A673 (cell line): ENCODE results near the gene PLTP. TPM values are rescaled to one million over a fixed set of nuclear protein-coding genes. Genes with fewer than 3 reads are reported as not detected.
"Not testable (repeated sequence)": the region's sequence is repeated elsewhere in the genome, so short reads cannot be mapped to it uniquely, and the experiment has no call there.

Source experiments
- BruUV-seq: library from RNA; stranded (reverse); fragments of 400-500 nt; replicated peaks from 2 replicates; lab custom pipeline; 2021; lab: Mats Ljungman, UMichigan
- CTCF ChIA-PET: fragments of 300-600 bp; sonication (Branson Sonifier 250); formaldehyde crosslinking; loops from one replicate; lab custom pipeline; 2022; ENCODE audit warnings: antibody characterized with exemption; lab: Charles Lee
- POLR2A ChIA-PET: fragments of 300-600 bp; sonication (Branson Sonifier 250); formaldehyde crosslinking; loops from one replicate; lab custom pipeline; 2022; ENCODE audit warnings: antibody characterized with exemption; ENCODE audit not compliant: low non-redundant PET; lab: Charles Lee
- DNase-seq: peaks from one replicate; pipeline ENCODE4 v3.0.0-alpha.2; 2015; ENCODE audit warnings: low spot score
- H3K27ac ChIP-seq: fragments of 200-600 bp; sonication (generic); 2 replicates; pipeline ENCODE4 v1.5.1; 2016; ENCODE audit warnings: mixed run types, low read depth, mild to moderate bottlenecking, mixed read lengths, antibody characterized with exemption, low read length; ENCODE audit not compliant: poor library complexity, severe bottlenecking
- H3K27me3 ChIP-seq: fragments of 200-600 bp; sonication (generic); replicated peaks from 2 replicates; pipeline ENCODE4 v1.6.1; 2017; ENCODE audit warnings: mixed run types, low read depth, mild to moderate bottlenecking, mixed read lengths, antibody characterized with exemption, low read length; ENCODE audit not compliant: insufficient read depth, poor library complexity
- H3K36me3 ChIP-seq: fragments of 200-600 bp; sonication (generic); 2 replicates; pipeline ENCODE4 v1.6.1; 2016; ENCODE audit warnings: mixed run types, mild to moderate bottlenecking, mixed read lengths, antibody characterized with exemption, low read length; ENCODE audit not compliant: insufficient read depth, poor library complexity, severe bottlenecking
- H3K4me1 ChIP-seq: fragments of 200-600 bp; sonication (generic); 2 replicates; pipeline ENCODE4 v1.6.1; 2017; ENCODE audit warnings: mixed run types, mild to moderate bottlenecking, mixed read lengths, antibody characterized with exemption, low read length; ENCODE audit not compliant: insufficient read depth, poor library complexity, severe bottlenecking
- H3K4me3 ChIP-seq: fragments of 200-600 bp; sonication (generic); 2 replicates; pipeline ENCODE4 v1.5.1; 2016; ENCODE audit warnings: low read depth, mixed run types, mild to moderate bottlenecking, mixed read lengths, low read length; ENCODE audit not compliant: poor library complexity, severe bottlenecking
- H3K9me3 ChIP-seq: fragments of 200-600 bp; sonication (generic); 2 replicates; pipeline ENCODE4 v1.6.1; 2016; ENCODE audit warnings: mixed run types, low read depth, mild to moderate bottlenecking, mixed read lengths, antibody characterized with exemption, low read length; ENCODE audit not compliant: poor library complexity, severe bottlenecking
- EZH2 ChIP-seq: fragments of 200-600 bp; sonication (generic); IDR thresholded peaks from 2 replicates; pipeline ENCODE4 v1.6.1; 2017; ENCODE audit warnings: borderline replicate concordance, low read depth, mild to moderate bottlenecking, mixed read lengths, antibody characterized with exemption, low read length; ENCODE audit not compliant: poor library complexity, severe bottlenecking
- intact Hi-C: fragments of 100-400 bp; cut with micrococcal nuclease; formaldehyde crosslinking; loops from one replicate; pipeline ENCODE4 v1.10.0; 2022; ENCODE audit not compliant: unreplicated experiment
- total RNA-seq: library from RNA; stranded (reverse); gene quantifications from 2 replicates; pipeline ENCODE4 v1.2.3, GENCODE V29; 2021
- TF ChIP-seq, protein P1 (sequence below): fragments of 300-800, 200-600 bp; sonication (generic); conservative IDR thresholded peaks from 2 replicates; pipeline ENCODE4 v1.5.1; 2017; ENCODE audit warnings: low read depth, mild to moderate bottlenecking, antibody characterized with exemption, low read length, moderate library complexity, mixed read lengths

The PLTP gene
- total RNA-seq, 1 experiment from 2014 or later = 58.3 TPM

DNA sequence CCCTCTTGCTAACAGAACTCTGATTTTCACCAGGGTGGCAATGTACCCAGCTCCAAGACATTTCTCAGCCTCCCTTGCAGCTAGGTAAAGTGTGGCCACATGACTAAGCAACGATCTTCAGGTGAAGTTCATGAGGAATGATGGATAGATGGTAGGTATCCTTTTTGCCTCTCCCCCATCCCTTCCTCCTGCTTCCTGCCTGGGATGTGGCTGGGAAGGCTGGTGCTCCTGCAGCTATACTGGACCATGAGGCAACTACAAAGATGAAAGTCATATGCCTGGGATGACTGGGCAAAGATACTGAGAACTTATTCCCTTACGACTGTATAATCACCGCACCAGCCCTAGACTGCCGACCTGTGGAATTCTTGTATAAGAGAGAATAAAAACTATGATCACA is 46.6 kb upstream of the PLTP start:
- peaks cover 80% of the 10 kb centered on the region for H3K36me3 ChIP-seq

DNA sequence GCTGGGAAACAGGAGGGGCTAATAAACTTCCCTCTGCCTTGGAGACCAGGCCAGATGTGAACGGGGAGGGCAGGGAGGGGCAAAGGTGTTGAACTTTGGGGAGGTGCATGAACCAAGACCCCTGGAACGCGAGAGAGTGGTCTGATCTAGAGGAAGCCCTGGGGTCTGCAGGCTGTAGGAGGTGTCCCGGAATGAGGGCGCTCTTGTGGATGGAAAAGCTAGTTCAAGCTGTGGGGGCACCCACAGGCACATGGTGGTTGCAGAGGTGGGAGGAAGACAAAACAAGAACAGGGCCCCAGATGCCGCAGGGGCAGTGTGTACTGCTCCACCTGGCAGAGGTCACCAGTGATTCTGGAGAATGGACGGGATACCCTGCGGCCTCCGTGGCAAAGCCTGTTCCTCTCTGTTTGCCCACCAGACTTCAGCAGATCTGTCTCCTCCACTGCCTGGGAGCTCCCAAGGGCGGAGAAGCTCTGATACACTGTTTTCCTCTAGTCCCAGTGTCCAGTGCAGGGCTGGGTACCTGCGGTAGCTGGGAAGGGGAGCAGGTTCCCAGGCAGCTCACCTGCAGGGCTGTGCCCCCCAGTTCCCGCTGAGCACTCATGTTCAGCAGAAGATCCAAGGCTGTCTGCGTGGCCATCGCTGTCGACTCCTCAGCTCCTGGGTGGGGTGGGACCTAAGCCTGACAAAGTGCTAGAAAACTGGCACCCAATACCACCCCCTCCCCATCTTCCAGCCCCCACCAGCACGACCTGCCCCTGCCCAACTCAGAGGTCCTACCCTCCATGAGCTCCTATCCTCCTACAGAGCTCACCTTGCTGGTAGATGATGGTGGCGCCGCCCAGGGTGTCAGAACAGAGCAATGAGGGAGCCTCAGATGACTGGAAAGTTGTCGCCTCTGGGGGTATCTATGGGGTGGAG is 45.3 kb upstream of the PLTP start:
- H3K36me3 ChIP-seq = peaks cover 76% of the 10 kb centered on the region
- BruUV-seq = no TSS peak
- H3K9me3 ChIP-seq = no peaks in the 10 kb centered on the region
- no peak for DNase-seq
- intact Hi-C loops = loop anchor here (5.0 kb wide), 1 partner anchor 135 kb away; no protein-coding TSS in a partner anchor
- H3K27ac ChIP-seq = no peak overlapping the region
- ChIA-PET CTCF (interaction anchor here (0.6 kb wide), 1 partner anchor 66 kb away, joined by 3 read pairs; no protein-coding TSS in a partner anchor), POLR2A (no interaction called here)
- TF ChIP-seq, protein P1, sequence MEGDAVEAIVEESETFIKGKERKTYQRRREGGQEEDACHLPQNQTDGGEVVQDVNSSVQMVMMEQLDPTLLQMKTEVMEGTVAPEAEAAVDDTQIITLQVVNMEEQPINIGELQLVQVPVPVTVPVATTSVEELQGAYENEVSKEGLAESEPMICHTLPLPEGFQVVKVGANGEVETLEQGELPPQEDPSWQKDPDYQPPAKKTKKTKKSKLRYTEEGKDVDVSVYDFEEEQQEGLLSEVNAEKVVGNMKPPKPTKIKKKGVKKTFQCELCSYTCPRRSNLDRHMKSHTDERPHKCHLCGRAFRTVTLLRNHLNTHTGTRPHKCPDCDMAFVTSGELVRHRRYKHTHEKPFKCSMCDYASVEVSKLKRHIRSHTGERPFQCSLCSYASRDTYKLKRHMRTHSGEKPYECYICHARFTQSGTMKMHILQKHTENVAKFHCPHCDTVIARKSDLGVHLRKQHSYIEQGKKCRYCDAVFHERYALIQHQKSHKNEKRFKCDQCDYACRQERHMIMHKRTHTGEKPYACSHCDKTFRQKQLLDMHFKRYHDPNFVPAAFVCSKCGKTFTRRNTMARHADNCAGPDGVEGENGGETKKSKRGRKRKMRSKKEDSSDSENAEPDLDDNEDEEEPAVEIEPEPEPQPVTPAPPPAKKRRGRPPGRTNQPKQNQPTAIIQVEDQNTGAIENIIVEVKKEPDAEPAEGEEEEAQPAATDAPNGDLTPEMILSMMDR = no peak
- no peak for TF ChIP-seq EZH2
- H3K27me3 ChIP-seq = no peaks in the 10 kb centered on the region
- H3K4me3 ChIP-seq = no peak overlapping the region
- H3K4me1 ChIP-seq = no peaks in the 10 kb centered on the region

More for the DNA sequence above, 46.6 kb upstream of the PLTP start:
- no peak for DNase-seq
- Histone ChIP-seq H3K27me3 (no peaks in the 10 kb centered on the region), H3K4me1 (no peaks in the 10 kb centered on the region), H3K27ac (no peak overlapping the region), H3K4me3 (no peak overlapping the region), H3K9me3 (no peaks in the 10 kb centered on the region)
- CTCF ChIA-PET = no interaction called here
- intact Hi-C loops = loop anchor here (5.0 kb wide), 1 partner anchor 136 kb away; no protein-coding TSS in a partner anchor
- no peak for TF ChIP-seq EZH2
- TF ChIP-seq, protein P1 = no peak
- no TSS peak for BruUV-seq
- POLR2A ChIA-PET = no interaction called here

DNA sequence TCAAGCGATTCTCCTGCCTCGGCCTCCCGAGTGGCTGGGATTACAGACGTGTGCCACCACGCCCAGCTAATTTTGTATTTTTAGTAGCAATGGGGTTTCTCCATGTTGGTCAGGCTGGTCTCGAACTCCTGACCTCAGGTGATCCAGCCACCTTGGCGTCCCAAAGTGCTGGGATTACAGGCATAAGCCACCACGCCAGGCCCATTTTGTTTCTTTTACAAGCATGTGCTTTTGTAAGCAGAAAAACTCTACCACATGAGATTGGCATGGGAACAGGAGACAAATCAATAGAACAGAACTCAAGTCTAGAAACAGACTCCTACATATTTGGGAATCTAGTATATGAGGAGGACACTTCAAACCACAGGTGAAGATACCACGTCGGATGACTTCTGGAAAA is 44.4 kb upstream of the PLTP start:
- CTCF ChIA-PET, H3K4me3 ChIP-seq, H3K27me3 ChIP-seq, BruUV-seq, DNase-seq, H3K4me1 ChIP-seq, H3K9me3 ChIP-seq, H3K27ac ChIP-seq, POLR2A ChIA-PET: not testable (repeated sequence)
- intact Hi-C loops = loop anchor here (5.0 kb wide), 1 partner anchor 134 kb away; no protein-coding TSS in a partner anchor
- H3K36me3 ChIP-seq = peaks cover 77% of the 10 kb centered on the region
